HG03432 (cell line): Measurements from ENCODE around the gene ZWILCH.
A peak's percentile ranks its signal among the peaks of the same experiment; 100 is the strongest.
"Not testable (repeated sequence)": the region's sequence is repeated elsewhere in the genome, so short reads cannot be mapped to it uniquely, and the experiment has no call there.

ENCODE experiments used
- ATAC-seq: cut with Tn5 transposase; IDR thresholded peaks from one replicate; pipeline ENCODE4 v1.9.1; 2021; ENCODE audit warnings: mild to moderate bottlenecking, moderate library complexity; ENCODE audit not compliant: unreplicated experiment

ZWILCH gene

DNA sequence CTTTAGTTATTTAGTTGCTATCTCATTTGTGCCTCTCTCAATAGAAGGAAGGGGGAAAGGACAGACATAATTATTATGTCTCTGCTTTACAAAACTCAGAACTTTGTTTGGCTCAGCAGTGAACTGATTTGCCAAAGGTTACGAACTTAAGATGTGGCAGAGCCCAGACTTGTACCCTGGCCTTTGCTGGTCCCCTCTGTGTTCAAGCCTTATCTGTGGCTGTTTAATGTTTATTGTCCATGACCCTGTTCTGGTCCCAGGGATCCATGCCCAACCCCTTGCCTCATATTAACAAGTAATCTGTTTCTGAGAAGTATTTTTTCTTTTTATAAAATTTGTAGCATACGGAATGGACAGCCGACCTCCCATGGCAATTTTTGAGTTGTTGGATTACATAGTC, 18.2 kb upstream of the ZWILCH start:
- no peak for ATAC-seq

DNA sequence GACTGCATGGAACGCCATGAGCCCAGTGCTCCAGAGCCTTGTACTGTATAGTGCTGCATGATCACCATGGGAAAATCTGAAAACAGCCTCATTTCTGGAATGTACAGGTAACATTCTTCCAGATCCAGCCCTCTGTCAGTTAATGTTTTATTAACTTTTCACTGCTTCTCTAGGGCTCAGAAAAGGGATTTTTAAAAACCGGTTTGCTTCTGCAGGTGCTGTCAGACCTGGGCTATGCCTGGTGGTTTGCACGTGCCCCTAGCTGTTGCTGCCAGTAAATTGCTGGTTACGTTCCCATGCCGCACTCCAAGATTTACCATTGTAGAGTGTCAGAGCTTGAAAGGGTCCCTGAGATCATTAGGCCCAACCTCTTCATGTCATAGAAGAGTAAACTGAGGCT, 16.6 kb upstream of the ZWILCH start:
- ATAC-seq = no peak

DNA sequence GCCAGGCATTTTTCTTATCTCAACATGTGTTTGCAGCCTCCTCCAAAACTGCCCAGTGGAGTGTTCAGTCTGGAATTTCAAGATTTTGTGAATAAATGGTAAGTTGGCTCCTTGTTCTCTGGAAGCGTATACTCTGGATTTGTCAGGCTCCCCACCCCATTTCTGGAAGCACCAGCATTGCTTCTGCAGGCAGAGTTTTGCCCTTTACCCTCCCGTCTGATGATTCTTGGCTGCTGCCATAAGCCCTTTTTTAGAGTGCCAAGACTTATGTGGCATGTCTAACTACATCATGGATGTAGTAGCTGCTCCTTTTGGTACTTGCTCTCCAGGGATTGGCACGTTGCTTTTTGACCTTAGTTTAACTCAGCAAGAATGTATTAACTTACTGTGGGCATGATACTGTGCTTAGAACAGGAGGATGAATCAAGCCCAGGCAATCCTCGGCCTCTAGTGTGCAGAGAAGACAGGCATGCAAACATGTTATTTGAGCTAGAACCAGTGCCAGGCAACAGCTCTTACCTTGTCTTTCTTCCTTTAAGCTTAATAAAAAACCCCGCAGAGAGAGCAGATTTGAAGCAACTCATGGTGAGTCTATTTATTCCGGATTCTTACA, 15.8 kb upstream of the ZWILCH start:
- no peak for ATAC-seq

DNA sequence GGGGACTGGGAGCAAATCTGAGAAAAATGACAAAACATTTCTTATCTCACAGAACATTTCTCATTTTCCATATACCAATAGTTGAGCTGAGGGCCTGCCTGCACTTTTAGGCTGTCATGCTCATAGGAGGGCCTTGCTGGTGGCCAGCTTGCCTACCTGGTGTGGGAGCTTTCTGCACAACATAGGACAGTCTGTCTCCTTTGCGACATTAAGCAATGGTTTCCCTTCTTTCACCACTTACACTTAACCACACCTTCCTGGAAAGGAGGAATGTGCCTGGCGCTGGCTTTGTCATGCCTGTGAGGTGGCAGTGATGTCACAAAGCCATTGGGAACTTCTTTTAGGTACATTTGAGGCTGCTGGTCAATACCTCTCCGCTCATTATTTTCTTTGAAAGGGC, 13.3 kb upstream of the ZWILCH start:
- ATAC-seq = no peak

DNA sequence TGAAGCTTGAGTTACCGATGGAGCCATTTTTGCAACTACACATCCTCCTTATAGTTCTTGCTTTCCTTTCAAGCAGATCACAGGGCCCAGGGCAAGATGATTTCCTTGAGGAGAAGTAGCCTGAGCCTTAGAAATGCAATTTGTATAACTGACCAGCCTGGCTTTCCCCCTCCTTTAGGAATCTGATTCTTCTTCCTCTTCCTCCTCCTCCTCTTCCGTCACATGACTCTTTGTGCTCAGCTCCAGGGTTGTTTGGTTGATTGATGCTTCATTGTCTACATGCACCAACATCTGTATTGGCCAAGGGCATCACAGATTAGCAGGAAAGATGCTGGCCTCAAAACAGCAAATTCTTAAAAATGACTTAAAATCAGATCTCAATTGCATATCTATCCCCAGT, 10.9 kb upstream of the ZWILCH start:
- no peak for ATAC-seq

DNA sequence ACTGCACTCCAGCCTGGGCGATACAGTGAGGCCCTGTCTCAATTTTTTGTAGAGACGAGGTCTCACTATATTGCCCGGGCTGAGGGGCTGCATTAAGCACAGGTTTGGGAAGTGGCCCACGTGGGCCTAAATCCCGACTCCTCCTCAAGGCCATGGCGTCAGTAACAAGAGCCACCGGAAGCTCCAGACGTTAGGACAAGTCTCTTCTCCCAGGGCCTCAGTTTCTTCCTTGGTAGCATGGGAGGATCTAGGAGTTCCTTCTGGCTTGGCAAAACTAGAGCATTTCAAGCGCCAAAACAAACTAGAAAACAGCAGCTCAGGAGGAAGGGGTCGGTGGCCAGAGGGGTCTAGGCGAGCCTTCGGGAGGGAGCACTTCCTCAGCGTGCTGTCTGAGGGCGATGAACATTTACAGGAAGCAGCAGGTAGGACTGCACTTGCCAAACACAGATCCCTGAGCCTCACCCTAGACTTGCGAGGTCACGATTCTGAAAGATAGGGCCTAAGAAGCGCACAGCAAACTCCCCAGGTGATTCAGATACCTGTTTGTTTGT, 8.1 kb upstream of the ZWILCH start:
- ATAC-seq = peak; percentile 15

DNA sequence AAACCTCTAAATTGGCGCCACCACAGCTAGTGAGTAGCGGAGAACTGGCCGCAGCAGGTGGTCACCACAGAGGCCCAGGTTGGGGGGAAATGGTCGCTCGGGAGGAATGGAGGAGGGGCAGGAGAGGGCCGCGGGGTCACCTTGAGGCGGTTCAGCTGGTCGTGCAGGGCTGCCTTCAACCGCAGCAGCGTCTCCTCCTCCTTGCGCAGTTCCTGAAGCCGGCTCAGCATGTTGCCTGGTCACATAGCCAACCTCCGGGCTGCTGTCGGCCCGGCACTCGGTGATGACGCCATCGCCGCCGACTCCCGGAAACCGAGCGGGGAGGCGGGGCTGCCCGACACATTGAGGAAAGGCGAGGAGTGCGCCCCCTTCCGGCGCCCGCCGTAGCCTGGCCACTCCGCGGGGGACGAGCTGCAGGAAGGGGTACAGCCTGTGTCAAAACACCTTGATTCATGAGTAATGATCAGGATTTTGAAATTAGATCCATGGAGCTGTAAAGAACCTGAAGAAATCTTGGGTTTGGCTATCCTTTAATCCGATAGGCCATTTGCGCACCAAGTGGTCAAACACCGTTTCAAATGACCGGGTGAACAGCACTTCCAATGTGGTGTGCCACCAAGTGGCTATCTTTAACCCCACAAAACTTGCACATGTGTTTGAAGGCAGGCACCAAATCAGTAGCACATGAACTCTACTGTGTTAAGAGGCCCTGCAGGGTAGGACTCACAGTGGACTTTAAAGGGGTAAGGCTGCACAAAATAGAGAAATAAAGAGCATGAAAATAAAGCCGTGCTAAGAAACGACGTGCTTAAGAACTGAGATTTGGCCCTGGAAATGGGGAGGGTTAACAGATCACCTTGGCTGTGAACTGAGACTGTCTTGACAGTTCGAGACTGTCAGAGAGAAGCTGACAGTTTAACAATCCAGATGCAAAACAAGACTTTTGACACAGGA, 7.3 kb upstream of the ZWILCH start, which contains the start of gene SNAPC5:
SNAPC5 (minus strand) TSS at position 261 of the 954 bp plus-strand sequence; CDS start at position 230, 31 bp downstream.
- ATAC-seq = peak; percentile 85

DNA sequence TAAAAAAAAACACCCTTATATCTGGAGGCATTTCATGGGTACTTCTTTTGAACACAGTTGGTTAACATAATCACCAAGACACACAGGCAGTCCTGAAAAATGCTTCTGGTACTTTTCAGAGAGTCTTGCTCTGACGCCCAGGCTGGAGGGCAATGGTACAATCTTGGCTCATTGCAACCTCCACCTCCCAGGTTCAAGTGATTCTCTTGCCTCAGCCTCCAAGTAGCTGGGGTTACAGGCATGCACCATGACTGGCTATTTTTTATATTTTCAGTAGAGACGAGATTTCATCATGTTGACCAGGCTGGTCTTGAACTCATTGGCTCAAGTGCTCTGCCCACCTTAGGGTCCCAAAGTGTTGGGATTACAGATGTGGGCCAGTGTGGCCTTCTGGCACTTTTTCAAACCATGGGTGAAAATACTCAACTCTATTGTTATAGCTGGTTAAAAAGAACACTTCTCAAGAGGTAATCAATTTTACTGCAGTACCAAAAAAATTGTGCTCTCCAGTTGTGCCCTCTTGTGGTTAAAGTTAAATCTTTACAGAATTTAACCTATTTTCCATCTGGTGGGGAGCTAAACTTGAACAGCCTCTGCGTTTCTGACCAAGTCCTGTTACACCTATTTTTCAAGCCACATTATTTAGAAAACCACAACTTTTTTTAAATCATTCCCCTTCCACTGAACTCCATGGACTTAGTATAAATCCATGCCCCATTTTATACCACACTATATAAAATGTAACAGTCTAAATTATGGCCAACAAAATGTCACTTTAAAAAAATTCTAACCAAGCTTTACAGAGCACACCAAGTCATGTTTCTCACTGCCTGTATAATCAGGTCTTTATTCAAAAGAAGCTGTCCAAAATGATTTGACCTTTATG, 6.4 kb upstream of the ZWILCH start:
- ATAC-seq = no peak

DNA sequence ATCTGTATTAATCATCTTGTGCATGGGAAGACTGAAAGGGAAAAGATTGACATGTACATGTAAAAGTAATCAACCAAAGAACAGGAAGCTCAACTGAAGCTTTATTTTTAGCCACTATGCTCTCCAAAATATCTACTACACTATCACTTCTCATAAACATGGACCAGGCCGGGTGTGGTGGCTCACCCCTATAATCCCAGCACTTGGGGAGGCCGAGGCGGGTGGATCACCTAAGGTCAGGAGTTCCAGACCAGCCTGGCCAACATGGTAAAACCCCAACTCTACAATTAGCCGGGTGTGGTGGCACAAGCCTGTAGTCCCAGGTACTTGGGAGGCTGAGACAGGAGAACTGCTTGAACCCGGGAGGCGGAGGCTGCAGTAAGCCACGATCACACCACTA, 4.8 kb upstream of the ZWILCH start:
- ATAC-seq = not testable (repeated sequence)

DNA sequence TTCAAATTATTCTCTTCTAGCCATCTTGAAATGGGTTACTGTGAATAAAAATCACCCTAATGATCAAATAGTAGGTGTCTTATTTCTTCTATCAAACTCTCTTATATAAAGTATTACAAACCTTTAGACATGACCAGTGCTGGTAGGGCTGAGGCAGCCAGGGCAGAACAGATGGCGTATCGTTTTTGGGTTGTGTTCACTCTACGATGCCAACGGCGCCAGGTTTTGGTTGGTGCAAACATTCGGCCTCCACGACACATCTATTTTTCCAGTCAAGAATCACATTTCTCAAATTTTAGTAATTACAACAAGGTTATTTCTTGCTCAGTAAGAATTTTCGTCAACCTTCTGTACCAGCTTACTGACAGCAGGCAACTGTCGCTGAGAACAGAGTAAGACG, 2.6 kb upstream of the ZWILCH start:
- ATAC-seq = no peak

DNA sequence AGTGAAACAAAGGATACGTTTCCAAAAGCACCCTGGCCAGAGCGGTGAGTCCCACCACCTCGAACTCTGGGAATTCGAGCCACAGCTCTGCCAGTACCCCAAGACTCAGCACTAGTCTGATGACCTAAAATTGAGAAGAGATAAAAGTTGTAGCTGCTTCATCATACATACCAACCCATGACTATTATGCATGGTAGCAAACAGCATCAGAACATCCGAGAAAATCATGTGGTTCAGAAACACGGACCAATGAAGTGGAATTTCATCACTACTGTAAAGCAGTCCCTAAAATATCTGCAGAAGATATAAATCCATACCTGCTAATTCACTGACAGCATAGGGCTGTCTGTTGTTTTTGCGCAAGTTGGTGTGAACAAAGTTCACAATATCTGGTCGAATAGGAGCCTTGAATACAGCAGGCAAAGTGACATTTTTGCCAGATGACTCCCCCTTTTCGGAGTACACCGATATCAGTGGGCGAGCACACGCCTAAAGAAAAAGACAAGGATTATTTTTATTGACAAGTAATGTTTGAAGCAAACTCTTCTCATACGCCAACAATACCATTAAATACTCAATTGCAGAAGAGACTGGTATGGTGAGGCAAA, 2.0 kb upstream of the ZWILCH start:
- ATAC-seq = not testable (repeated sequence)

DNA sequence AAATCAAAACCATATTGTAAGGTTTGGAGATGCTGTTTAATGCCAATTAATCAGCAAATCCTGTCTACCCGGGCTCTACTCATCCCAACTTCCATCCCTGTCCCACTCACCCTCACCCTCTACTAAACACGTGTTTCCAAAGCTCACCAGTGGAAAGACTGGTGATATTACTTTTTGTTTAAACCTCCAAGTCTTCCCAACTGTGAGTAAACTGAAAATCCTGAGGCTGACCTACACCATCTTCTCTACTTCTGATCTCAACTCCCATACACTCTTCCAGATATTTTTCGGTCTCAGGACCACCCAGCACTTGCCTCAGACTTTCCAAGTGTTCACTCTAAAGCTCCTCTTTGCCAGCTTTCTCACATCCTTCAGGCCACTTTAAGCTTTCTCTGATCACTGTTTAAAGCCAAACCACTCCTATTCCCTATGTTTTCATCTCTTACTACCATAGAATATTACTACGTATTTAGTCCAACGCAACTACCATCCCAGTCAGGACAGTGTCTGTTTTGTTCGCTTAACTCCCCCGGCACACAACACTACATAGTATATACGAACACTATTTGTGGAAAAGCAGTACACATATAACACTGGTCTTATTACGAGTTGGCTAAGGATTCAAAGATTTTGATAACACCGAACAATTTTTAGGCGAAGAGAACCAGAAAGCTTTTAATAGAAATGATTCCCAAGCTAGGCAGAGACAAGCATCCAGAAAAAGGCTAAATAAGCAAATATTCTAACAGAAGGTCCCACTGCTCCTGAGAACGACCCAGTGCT, 1.2 kb upstream of the ZWILCH start:
- no peak for ATAC-seq

DNA sequence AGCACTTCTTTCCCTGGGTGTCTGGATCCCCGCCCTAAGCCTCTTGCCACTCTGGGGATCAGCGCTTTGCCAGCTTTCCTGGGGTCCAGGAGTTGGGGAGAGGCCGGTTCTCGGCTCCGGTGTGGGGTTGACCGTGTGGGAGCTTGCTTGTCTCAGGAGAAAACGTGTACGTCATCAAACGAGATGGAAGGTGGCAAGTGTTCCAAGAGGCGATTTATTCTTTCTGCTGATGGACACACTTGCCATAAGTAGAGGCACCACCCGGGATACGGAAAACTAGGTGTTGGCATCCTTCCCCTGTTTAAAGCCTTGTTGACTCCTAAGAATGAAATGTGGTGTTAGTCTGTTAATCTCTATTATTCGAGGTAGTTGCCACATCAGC, 295 bp downstream of the ZWILCH start:
- no peak for ATAC-seq

DNA sequence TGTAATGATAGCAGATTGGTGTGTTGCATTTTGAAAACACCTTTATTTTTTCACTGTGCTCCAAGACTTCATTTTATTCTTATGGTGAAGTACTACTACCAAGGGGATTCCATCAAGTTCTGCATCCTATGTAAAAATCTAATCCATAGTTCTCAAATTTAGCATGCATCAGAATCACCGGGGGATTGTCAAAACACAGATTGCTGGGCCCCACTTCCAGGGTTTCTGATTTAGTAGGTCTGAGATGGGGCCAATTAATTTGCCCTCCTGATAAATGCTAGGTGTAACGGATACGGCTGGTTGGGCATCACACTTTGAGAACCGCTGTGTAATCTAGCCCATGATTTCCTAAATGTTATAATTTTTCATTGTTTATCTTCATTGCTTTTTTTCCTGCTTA, 692 bp downstream of the ZWILCH start:
- no peak for ATAC-seq

DNA sequence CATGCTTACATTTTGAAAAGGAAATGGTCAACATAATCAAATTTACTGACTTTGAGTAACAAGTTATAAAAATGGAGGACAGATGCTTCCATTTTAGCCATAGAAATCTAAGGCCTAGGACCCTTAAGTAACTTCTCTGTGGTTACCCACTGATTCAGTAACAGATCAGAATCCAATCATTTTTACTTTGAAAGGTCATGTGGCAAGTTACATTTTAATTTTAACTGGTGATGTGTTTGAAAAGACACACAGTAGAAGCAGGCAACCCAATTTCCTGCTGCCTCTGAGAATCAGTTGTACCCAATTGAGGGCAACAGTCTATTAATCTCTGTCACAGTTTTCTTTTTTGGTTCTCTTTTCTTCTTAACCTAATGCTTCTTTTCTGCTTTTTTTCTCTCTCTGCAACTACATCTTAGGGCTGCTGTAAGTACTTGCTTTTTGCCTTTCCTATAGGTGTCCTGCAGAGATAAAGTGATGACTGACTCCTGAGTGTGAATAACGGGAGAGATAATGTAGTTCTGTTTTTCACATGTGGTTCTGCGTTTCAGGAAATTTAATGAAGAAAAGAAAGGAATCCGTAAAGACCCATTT, 3.3 kb downstream of the ZWILCH start:
- ATAC-seq = no peak

DNA sequence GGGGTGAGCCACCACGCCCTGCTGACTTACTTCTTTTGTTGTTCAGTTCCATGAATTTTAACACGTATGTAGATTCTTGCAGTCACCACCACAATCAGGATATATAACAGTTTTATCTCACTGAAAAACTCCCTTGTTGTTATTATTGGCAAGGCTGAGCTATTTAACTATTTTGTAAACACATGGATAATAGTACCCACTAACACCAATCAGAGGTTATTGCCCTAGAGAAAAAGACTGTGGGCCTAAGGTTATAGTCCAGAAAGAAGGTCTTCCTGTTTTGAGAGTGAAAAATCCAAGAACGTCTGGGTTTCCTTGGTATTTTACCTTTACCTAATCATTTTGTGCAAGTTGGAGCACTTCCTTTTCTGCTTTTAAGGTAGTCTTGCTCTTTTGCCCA, 9.5 kb downstream of the ZWILCH start:
- ATAC-seq = no peak

DNA sequence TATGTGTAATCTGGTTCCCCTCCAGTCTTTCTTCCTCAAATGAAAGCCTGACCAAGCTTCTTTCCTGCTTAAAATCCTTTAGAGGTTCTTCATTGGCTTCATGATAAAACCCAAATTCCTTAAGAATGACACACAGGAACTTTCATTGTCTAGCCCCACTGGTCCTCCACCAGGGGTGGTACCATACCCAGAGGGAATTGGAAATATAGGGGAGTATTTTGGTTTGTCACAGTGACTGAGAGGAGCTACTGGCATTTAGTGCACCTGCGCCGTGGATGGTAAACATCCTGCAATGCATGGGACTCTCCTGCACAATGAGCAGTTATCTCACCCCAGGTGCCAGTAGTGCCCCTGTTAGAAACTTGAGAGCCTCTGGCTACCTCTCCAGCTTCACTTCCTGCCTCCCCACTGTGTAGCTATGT, 10.8 kb downstream of the ZWILCH start:
- ATAC-seq = no peak

DNA sequence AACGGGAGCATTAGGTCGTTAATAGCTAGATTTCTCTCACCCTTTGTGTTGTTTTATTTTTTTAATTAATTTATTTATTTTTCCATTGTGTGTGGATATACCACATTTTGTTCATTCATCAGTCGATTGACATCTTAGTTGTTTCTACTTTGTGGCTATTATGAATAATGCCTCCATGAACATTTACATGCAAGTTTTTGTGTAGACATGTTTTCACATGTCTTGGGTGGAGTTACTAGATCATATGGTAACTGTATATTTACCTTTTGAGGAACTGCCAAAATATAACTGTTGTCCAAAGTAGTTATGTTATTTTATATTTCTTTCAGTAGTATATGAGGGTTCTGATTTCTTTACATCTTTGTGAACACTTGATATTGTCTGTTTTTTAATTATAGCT, 18.8 kb downstream of the ZWILCH start:
- no peak for ATAC-seq

DNA sequence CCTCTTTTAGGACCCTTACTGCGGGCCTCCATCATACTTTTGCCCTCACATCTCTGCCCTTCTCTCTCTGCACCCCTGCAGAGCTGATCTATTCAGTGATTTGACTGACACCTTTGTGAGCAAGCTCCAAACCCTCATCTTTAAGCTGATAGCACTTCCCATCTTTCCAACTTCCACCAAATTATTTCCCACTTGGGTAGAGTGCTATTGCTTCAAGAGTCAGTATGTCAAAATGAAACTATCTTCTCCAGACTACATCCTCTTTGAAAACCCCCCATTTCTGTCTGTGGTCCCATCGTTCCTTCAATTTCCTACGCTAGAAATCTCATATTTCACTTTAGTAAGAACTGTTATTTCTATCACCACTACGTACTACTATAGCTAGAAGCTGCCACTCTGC, 19.7 kb downstream of the ZWILCH start:
- no peak for ATAC-seq
